HEK293 (cell line): Measurements from ENCODE around the gene CENPP.

Experiments
- CTCF ChIA-PET: fragments of 350-600 bp; formaldehyde crosslinking; extraction: SDS; loops from one replicate; lab custom pipeline; 2021; ENCODE audit warnings: antibody characterized with exemption; lab: Yijun Ruan, JAX
- POLR2A ChIA-PET: fragments of 300-600 bp; formaldehyde crosslinking; extraction: SDS; loops from one replicate; lab custom pipeline; 2020; ENCODE audit warnings: antibody characterized with exemption, inconsistent platforms; lab: Yijun Ruan, JAX
- H3K27ac ChIP-seq: fragments of 200-500 bp; sonication (Bioruptor generic); 2 replicates; pipeline ENCODE4 v1.5.1; 2014; ENCODE audit warnings: low read depth, low read length, control low read depth, inconsistent platforms; ENCODE audit errors: extremely low read depth
- H3K36me3 ChIP-seq, 2 experiments: fragments of 200-500 bp in 1 of 2; sonication (Bioruptor generic) in 1 of 2; 1 replicate in 1 of 2; 2 replicates in 1 of 2; pipeline ENCODE4 v1.5.1; 2014 to 2017; ENCODE audit warnings: inconsistent platforms in 2 of 2, low read length in 2 of 2; ENCODE audit not compliant: control insufficient read depth in 2 of 2, insufficient read depth in 1 of 2
- H3K4me1 ChIP-seq: fragments of 200-500 bp; sonication (Bioruptor generic); 2 replicates; pipeline ENCODE4 v1.5.1; 2014; ENCODE audit warnings: mild to moderate bottlenecking, low read length, inconsistent platforms; ENCODE audit not compliant: control insufficient read depth, insufficient read depth
- H3K4me3 ChIP-seq: 2 replicates; pipeline ENCODE4 v1.5.1; 2011; ENCODE audit warnings: low read depth, mild to moderate bottlenecking, control low read depth, low read length, moderate library complexity
- H3K9me3 ChIP-seq: fragments of 200-500 bp; sonication (Bioruptor generic); 2 replicates; pipeline ENCODE4 v1.5.1; 2014; ENCODE audit warnings: low read depth, low read length, inconsistent platforms; ENCODE audit not compliant: control insufficient read depth, insufficient read depth
- EGR2 ChIP-seq: fragments of 450-650 bp; formaldehyde crosslinking; IDR thresholded peaks from 2 replicates; pipeline ENCODE4 v1.5.1; 2016; ENCODE audit warnings: low read depth, missing biosample characterization, missing genetic modification characterization
- KLF16 ChIP-seq: fragments of 450-650 bp; formaldehyde crosslinking; IDR thresholded peaks from 2 replicates; pipeline ENCODE4 v1.5.1; 2017; ENCODE audit warnings: missing biosample characterization, missing genetic modification characterization
- ZFHX2 ChIP-seq: fragments of 450-650 bp; formaldehyde crosslinking; conservative IDR thresholded peaks from 2 replicates; pipeline ENCODE4 v1.5.1; 2016; ENCODE audit warnings: missing biosample characterization, missing genetic modification characterization
- ZNF114 ChIP-seq: fragments of 450-650 bp; formaldehyde crosslinking; IDR thresholded peaks from 2 replicates; pipeline ENCODE4 v1.5.0; 2017; ENCODE audit warnings: missing biosample characterization, missing genetic modification characterization
- ZNF146 ChIP-seq: fragments of 450-650 bp; formaldehyde crosslinking; IDR thresholded peaks from 2 replicates; pipeline ENCODE4 v1.5.1; 2016; ENCODE audit warnings: missing biosample characterization, missing genetic modification characterization
- ZNF24 ChIP-seq: fragments of 450-650 bp; formaldehyde crosslinking; IDR thresholded peaks from 2 replicates; pipeline ENCODE4 v1.5.1; 2016; ENCODE audit warnings: missing biosample characterization, missing genetic modification characterization
- ZNF341 ChIP-seq: fragments of 450-650 bp; formaldehyde crosslinking; IDR thresholded peaks from 2 replicates; pipeline ENCODE4; 2016; ENCODE audit warnings: low read depth, missing biosample characterization, missing genetic modification characterization
- ZNF354C ChIP-seq: fragments of 450-650 bp; formaldehyde crosslinking; IDR thresholded peaks from 2 replicates; pipeline ENCODE4 v1.5.1; 2016; ENCODE audit warnings: missing biosample characterization, missing genetic modification characterization, low read depth, borderline replicate concordance
- ZNF37A ChIP-seq: fragments of 450-650 bp; IDR thresholded peaks from 2 replicates; pipeline ENCODE4 v1.5.1; 2018; ENCODE audit warnings: missing biosample characterization, missing genetic modification characterization
- ZNF792 ChIP-seq: fragments of 450-650 bp; formaldehyde crosslinking; IDR thresholded peaks from 2 replicates; pipeline ENCODE4 v1.5.1; 2016; ENCODE audit warnings: missing biosample characterization, missing genetic modification characterization
- TF ChIP-seq, protein P1 (sequence below): fragments of 450-650 bp; formaldehyde crosslinking; IDR thresholded peaks from 2 replicates; pipeline ENCODE4 v1.5.1; 2016; ENCODE audit warnings: missing biosample characterization, missing genetic modification characterization
- TF ChIP-seq, protein P2 (sequence below): fragments of 450-650 bp; formaldehyde crosslinking; IDR thresholded peaks from 2 replicates; pipeline ENCODE4 v1.5.1; 2016; ENCODE audit warnings: missing biosample characterization, missing genetic modification characterization
- TF ChIP-seq, protein P3 (sequence below): fragments of 450-650 bp; formaldehyde crosslinking; IDR thresholded peaks from 2 replicates; pipeline ENCODE4 v1.5.1; 2016; ENCODE audit warnings: missing biosample characterization, missing genetic modification characterization, low read depth
- TF ChIP-seq, protein P4 (sequence below): fragments of 450-650 bp; IDR thresholded peaks from 2 replicates; pipeline ENCODE4 v1.5.1; 2018; ENCODE audit warnings: missing biosample characterization, mild to moderate bottlenecking, missing genetic modification characterization
- TF ChIP-seq, protein P5 (sequence below): sonication (generic); formaldehyde crosslinking; IDR thresholded peaks from 2 replicates; pipeline ENCODE4 v1.8.1; 2022; ENCODE audit warnings: mild to moderate bottlenecking, moderate library complexity, missing genetic modification reagents

Gene CENPP

DNA sequence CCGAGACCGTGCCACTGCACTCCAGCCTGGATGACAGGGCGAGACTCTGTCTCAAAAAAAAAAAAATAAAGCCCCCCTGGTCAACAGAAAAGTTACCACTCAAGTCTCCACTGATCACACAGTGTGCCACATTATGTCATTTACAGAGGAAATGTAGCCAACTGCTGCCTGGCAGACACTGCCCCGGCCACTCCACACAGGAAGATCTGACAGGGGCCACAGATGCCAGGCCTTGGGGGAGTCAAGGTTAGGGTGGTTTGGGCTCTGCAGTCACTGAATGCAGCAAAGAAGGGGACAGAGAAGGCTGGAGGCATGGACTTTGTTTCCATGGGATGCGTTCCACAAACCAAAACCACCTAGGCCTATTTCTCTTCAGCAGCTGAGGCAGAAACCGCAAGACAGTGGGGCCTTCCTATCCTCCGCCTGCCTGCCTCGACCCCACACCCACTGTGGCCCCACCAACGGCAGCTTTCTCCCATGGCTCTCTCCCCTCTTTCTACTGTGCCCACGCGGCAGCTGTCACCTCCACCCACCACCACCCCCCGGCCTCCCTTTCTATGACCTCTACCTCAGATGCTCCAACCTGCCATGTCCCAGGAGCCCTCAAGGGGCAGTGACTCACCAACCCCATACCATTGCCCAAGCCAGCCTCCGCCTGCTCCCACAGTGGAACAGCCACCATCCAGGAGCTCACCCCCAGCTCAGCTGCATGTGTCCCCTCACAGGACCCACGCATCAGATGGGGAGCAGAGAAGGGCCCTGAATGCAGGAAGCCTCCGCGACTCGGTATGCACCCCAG is 331.7 kb downstream of the CENPP start:
- peaks cover 5% of the 10 kb centered on the region; the same call in 1 of the 2 replicates for H3K4me1 ChIP-seq
- no peak overlapping the region for H3K27ac ChIP-seq
- no peaks in the 10 kb centered on the region for H3K9me3 ChIP-seq
- CTCF ChIA-PET = interaction anchor here (0.5 kb wide), 1 partner anchor 508 kb away, joined by 4 read pairs; no protein-coding TSS in a partner anchor
- no peak overlapping the region for H3K4me3 ChIP-seq
- peak; percentile 87 for TF ChIP-seq ZFHX2
- peak; percentile 52 for TF ChIP-seq ZNF341 (tag by site-specific recombination)
- no peak for TF ChIP-seq ZNF146 (tag by site-specific recombination)
- peak; percentile 92 for TF ChIP-seq EGR2 (tag by site-specific recombination)
- H3K36me3 ChIP-seq = peaks cover 0 to 54% of the 10 kb centered on the region in 2 experiments; a peak in 1 of 3 replicates
- POLR2A ChIA-PET = no interaction called here

DNA sequence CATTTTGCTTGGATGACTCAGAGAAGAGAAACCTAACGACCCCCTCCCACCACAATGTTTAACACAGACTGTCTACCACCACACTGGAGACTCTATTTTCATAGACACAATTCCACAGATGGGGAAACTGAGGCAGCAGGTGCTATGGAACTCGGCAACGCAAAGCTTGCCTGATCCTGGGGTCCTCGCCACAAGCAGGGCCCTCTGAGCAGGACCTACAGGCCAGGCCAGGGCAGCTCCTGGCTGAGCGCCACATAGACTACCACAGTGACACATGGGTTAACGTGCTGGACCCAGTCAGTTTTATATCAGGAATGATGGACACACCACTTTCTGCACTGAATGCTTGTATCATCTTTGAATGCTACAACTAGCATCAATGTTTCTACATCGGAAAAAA is 332.4 kb downstream of the CENPP start:
- TF ChIP-seq, protein P1, sequence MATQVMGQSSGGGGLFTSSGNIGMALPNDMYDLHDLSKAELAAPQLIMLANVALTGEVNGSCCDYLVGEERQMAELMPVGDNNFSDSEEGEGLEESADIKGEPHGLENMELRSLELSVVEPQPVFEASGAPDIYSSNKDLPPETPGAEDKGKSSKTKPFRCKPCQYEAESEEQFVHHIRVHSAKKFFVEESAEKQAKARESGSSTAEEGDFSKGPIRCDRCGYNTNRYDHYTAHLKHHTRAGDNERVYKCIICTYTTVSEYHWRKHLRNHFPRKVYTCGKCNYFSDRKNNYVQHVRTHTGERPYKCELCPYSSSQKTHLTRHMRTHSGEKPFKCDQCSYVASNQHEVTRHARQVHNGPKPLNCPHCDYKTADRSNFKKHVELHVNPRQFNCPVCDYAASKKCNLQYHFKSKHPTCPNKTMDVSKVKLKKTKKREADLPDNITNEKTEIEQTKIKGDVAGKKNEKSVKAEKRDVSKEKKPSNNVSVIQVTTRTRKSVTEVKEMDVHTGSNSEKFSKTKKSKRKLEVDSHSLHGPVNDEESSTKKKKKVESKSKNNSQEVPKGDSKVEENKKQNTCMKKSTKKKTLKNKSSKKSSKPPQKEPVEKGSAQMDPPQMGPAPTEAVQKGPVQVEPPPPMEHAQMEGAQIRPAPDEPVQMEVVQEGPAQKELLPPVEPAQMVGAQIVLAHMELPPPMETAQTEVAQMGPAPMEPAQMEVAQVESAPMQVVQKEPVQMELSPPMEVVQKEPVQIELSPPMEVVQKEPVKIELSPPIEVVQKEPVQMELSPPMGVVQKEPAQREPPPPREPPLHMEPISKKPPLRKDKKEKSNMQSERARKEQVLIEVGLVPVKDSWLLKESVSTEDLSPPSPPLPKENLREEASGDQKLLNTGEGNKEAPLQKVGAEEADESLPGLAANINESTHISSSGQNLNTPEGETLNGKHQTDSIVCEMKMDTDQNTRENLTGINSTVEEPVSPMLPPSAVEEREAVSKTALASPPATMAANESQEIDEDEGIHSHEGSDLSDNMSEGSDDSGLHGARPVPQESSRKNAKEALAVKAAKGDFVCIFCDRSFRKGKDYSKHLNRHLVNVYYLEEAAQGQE = no peak
- TF ChIP-seq ZNF37A (tag by site-specific recombination) = no peak
- TF ChIP-seq ZNF114 = no peak
- TF ChIP-seq, protein P2, sequence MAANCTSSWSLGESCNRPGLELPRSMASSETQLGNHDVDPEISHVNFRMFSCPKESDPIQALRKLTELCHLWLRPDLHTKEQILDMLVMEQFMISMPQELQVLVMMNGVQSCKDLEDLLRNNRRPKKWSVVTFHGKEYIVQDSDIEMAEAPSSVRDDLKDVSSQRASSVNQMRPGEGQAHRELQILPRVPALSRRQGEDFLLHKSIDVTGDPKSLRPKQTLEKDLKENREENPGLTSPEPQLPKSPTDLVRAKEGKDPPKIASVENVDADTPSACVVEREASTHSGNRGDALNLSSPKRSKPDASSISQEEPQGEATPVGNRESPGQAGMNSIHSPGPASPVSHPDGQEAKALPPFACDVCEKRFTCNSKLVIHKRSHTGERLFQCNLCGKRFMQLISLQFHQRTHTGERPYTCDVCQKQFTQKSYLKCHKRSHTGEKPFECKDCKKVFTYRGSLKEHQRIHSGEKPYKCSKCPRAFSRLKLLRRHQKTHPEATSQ = no peak
- no peak for TF ChIP-seq ZNF24 (tag by site-specific recombination)
- TF ChIP-seq, protein P3, sequence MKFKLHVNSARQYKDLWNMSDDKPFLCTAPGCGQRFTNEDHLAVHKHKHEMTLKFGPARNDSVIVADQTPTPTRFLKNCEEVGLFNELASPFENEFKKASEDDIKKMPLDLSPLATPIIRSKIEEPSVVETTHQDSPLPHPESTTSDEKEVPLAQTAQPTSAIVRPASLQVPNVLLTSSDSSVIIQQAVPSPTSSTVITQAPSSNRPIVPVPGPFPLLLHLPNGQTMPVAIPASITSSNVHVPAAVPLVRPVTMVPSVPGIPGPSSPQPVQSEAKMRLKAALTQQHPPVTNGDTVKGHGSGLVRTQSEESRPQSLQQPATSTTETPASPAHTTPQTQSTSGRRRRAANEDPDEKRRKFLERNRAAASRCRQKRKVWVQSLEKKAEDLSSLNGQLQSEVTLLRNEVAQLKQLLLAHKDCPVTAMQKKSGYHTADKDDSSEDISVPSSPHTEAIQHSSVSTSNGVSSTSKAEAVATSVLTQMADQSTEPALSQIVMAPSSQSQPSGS (tag by site-specific recombination) = no peak
- TF ChIP-seq ZNF792 (tag by site-specific recombination) = no peak
- TF ChIP-seq ZNF354C (tag by site-specific recombination) = no peak
- Histone ChIP-seq H3K4me3 (no peak overlapping the region), H3K27ac (no peak overlapping the region), H3K4me1 (peaks cover 5% of the 10 kb centered on the region; the same call in 1 of the 2 replicates), H3K36me3 (peaks cover 0 to 54% of the 10 kb centered on the region in 2 experiments; a peak in 1 of 3 replicates), H3K9me3 (no peaks in the 10 kb centered on the region)
- CTCF ChIA-PET = interaction anchor here (0.5 to 1.5 kb wide), 2 partner anchors 509 to 520 kb away, joined by 4 read pairs; no protein-coding TSS in a partner anchor
- POLR2A ChIA-PET = no interaction called here

DNA sequence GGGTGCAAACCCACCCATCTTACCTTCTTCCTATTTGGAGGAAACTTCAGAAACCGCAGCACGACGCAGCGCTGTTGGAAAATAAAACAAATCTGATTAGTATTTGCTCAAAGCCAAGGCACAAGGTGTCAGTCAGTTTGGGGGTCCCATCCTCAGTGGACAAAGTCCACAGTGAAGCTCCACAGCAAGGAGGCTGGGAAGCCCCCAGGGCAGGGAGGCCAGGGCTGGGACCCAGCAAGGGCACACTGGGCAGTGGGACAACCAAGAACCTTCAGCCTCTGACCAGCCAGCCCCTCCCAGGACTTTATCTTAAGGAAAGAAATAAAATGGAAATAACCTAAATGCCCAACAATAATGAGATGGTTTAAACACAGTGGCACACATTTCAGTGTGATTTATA is 332.9 kb downstream of the CENPP start:
- CTCF ChIA-PET = interaction anchor here (0.7 to 1.5 kb wide), 2 partner anchors 520 to 824 kb away, joined by 3 to 4 read pairs; no protein-coding TSS in a partner anchor
- H3K36me3 ChIP-seq = peaks cover 0 to 51% of the 10 kb centered on the region in 2 experiments; a peak in 1 of 3 replicates
- peaks cover 5% of the 10 kb centered on the region; the same call in 1 of the 2 replicates for H3K4me1 ChIP-seq
- no peak overlapping the region for H3K4me3 ChIP-seq
- H3K27ac ChIP-seq = no peak overlapping the region
- no peaks in the 10 kb centered on the region for H3K9me3 ChIP-seq
- POLR2A ChIA-PET = no interaction called here
- TF ChIP-seq, protein P4, sequence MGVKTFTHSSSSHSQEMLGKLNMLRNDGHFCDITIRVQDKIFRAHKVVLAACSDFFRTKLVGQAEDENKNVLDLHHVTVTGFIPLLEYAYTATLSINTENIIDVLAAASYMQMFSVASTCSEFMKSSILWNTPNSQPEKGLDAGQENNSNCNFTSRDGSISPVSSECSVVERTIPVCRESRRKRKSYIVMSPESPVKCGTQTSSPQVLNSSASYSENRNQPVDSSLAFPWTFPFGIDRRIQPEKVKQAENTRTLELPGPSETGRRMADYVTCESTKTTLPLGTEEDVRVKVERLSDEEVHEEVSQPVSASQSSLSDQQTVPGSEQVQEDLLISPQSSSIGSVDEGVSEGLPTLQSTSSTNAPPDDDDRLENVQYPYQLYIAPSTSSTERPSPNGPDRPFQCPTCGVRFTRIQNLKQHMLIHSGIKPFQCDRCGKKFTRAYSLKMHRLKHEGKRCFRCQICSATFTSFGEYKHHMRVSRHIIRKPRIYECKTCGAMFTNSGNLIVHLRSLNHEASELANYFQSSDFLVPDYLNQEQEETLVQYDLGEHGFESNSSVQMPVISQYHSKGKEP = no peak
- TF ChIP-seq KLF16 (tag by site-specific recombination) = no peak
- TF ChIP-seq, protein P5, sequence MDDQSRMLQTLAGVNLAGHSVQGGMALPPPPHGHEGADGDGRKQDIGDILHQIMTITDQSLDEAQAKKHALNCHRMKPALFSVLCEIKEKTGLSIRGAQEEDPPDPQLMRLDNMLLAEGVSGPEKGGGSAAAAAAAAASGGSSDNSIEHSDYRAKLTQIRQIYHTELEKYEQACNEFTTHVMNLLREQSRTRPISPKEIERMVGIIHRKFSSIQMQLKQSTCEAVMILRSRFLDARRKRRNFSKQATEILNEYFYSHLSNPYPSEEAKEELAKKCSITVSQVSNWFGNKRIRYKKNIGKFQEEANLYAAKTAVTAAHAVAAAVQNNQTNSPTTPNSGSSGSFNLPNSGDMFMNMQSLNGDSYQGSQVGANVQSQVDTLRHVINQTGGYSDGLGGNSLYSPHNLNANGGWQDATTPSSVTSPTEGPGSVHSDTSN (CRISPR knock-in tag) = no peak
- TF ChIP-seq, protein P1 = no peak
